ENCODE data around the gene VCPKMT.

GRCh38 chr14:50123062-50123461 lies 6.7 kb upstream of the VCPKMT start:
- no peak for TF ChIP-seq CTCF (IDR thresholded peaks at IDR 0.05)
- TF ChIP-seq EZH2phosphoT487 (IDR thresholded peaks at IDR 0.05): no peak

All from neural progenitor cell (in vitro differentiated cells).